Measurements from ENCODE around the gene RAPGEF4. TPM values are rescaled to one million over a fixed set of nuclear protein-coding genes. Genes with fewer than 3 reads are reported as not detected.

Gene RAPGEF4
- total and polyA plus RNA-seq, 2 of the 4 experiments (the other 2 are of a cell fraction) = 1.7 to 3.2 TPM

DNA sequence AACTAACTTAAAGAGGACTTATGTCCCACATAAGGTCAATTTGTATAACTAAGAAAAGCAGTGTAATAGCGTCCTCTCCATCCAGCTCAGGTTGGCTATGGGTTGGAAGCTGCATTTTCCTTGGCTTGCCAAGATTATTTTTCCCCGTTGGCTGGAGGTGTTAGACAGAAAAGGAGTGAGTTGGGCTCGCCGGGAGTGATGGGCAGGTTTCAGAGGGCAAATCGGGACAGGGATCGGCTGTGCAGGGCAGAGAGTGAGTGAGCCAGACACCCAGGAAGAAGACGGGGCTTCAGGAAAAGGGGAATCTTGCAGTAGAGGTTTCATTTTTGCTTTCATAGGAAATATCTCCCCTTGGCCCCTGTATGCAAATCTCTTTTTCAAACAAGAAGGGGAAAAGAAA, 298.5 kb downstream of the RAPGEF4 start:
- no TSS peak for BruUV-seq (replicated peaks)
- Histone ChIP-seq H2BK20ac (ENCODE audit: low read depth, low read length) (no peak overlapping the region), H3K56ac (ENCODE audit: extremely low read depth, insufficient read depth, low read length) (no peak overlapping the region), H2BK15ac (ENCODE audit: low read depth, low read length) (0 out of 3 replicates have a peak overlapping the region, but pooled peaks have one; percentile 29), H3K27ac (ENCODE audit: insufficient read depth, low read length) (no peak overlapping the region), H3K18ac (ENCODE audit: low read depth, low read length) (no peak overlapping the region), H2BK5ac (ENCODE audit: low read depth, low read length, poor library complexity, severe bottlenecking) (no peak overlapping the region), H4K91ac (ENCODE audit: insufficient read depth, low read depth, low read length) (no peak overlapping the region), H4K5ac (ENCODE audit: low read depth, low read length) (no peak overlapping the region), H4K20me1 (ENCODE audit: insufficient read depth, low read length) (no peaks in the 10 kb centered on the region), H2AK5ac (ENCODE audit: low read depth, low read length) (no peak overlapping the region; the same call in 1 of the 2 replicates), H2BK120ac (ENCODE audit: low read depth, low read length) (no peak overlapping the region), H2AK9ac (replicated peaks; ENCODE audit: low read depth, low read length, poor library complexity) (no peak overlapping the region), H2AFZ (replicated peaks; ENCODE audit: low read length, poor library complexity) (no peak overlapping the region), H3K79me1 (ENCODE audit: low read depth in 1 of 2, low read length in 2 of 2) (no peaks in the 10 kb centered on the region), H4K8ac (ENCODE audit: low read depth in 2 of 2, low read length in 2 of 2) (no peak overlapping the region), H3K4me1 (ENCODE audit: control insufficient read depth, insufficient read depth, low read length) (peaks cover 9% of the 10 kb centered on the region; the same call in 1 of the 2 replicates), H3K27me3 (ENCODE audit: control insufficient read depth, insufficient read depth, low read length) (no peaks in the 10 kb centered on the region), H3K36me3 (ENCODE audit: control insufficient read depth, insufficient read depth, low read length) (no peaks in the 10 kb centered on the region), H3K23ac (ENCODE audit: low read depth, low read length) (no peak overlapping the region), H3K9me3 (ENCODE audit: control insufficient read depth, insufficient read depth, low read length) (no peaks in the 10 kb centered on the region), H3K4me3 (ENCODE audit: insufficient read depth, low read depth, low read length) (no peak overlapping the region), H3K9me1 (ENCODE audit: insufficient read depth, low read length) (no peaks in the 10 kb centered on the region), H3K9ac (ENCODE audit: low read depth, low read length) (no peak overlapping the region), H3K4ac (ENCODE audit: low read depth, low read length) (no peak overlapping the region; the same call in 1 of the 2 replicates), H3K14ac (replicated peaks; ENCODE audit: low read depth, low read length) (no peak overlapping the region), H3K4me2 (ENCODE audit: low read depth, low read length) (no peak overlapping the region)
- in situ Hi-C loops (cut with MboI; ENCODE audit: low sequenced_read_pairs) = loop anchor here (25.0 kb wide), 1 partner anchor 328 kb away; the partner anchor contains the start of gene CDCA7
- TF ChIP-seq FOS (IDR thresholded peaks at IDR 0.05; ENCODE audit: low read depth, low read length) = no peak
- intact Hi-C loops (cut with micrococcal nuclease) = no loop called here
- ChIA-PET POLR2A (ENCODE audit: unreplicated experiment) (no interaction called here), CTCF (interaction anchor here (0.6 kb wide), 1 partner anchor 67 kb away, joined by 3 read pairs; no protein-coding TSS in a partner anchor)
- ATAC-seq (ENCODE audit: low read depth) (no peak), DNase-seq (no peak)
- WGBS, 2 experiments (ENCODE audit: extremely low coverage in 2 of 2, insufficient read length in 1 of 2) = 50% methylated on average over 1 of the region's 7 CpGs; no CpG with 5 or more reads in 1 of the 2 experiments
- dilution Hi-C loops (cut with HindIII; ENCODE audit: low sequenced_read_pairs, unreplicated experiment) = no loop called here

Data from IMR-90 (cell line).